Mammary epithelial cell (primary cell): ENCODE measurements around the gene MPST.

ENCODE experiments used
- CTCF ChIP-seq, 2 donors: IDR thresholded peaks in 1 of 2; conservative IDR thresholded peaks in 1 of 2; 2 replicates each; pipeline ENCODE4 v1.5.1; 2011 to 2012; ENCODE audit warnings: inconsistent platforms in 2 of 2, low read length in 2 of 2, mild to moderate bottlenecking in 2 of 2, control low read depth in 1 of 2, low read depth in 1 of 2; ENCODE audit not compliant: insufficient read depth in 1 of 2; ENCODE audit errors: extremely low read depth in 1 of 2
- EZH2 ChIP-seq: IDR thresholded peaks from 2 replicates; pipeline ENCODE4 v1.6.1; 2012; ENCODE audit warnings: low read length, inconsistent platforms, borderline replicate concordance

- TF ChIP-seq CTCF (conservative IDR thresholded peaks at IDR 0.05 in 1 of 2, IDR thresholded peaks at IDR 0.05 in 1 of 2; ENCODE audit: extremely low read depth in 1 of 2, insufficient read depth in 1 of 2, low read depth in 1 of 2, low read length in 2 of 2) (no peak), EZH2 (no peak)
These were observed 18.1 kb downstream of the MPST start for GRCh38 chr22:37037669-37038068.
